Measurements from ENCODE around the gene SERPINA12.

- TF ChIP-seq CTCF (IDR thresholded peaks at IDR 0.05): no peak
- TF ChIP-seq POLR2A (IDR thresholded peaks at IDR 0.05): no peak
Observed at GRCh38 chr14:94449930-94450329, 59.3 kb downstream of the SERPINA12 start.

All from transverse colon (tissue), 3 donors.